ENCODE data around the gene INPP5A.
"Not testable (repeated sequence)": the region's sequence is repeated elsewhere in the genome, so short reads cannot be mapped to it uniquely, and the experiment has no call there.

Gene INPP5A
- total RNA-seq = 11.3 to 22.0 reads per million in 2 experiments

- no peak for DNase-seq (ENCODE audit: low read depth)
These were observed at the start of gene INPP5A for GRCh38 chr10:132537684-132538001. Gene INPP5A (plus strand): TSS chr10:132537787. CDS start chr10:132538097, 310 bp downstream.

- DNase-seq (ENCODE audit: low read depth) = no peak
These were observed 49.3 kb upstream of the INPP5A start for GRCh38 chr10:132488231-132488821.

- DNase-seq (ENCODE audit: low read depth) = no peak
These were observed 48.4 kb upstream of the INPP5A start for GRCh38 chr10:132489053-132489703.

GRCh38 chr10:132489704-132490534 is 47.7 kb upstream of the INPP5A start:
- DNase-seq (ENCODE audit: low read depth) = no peak

- not testable (repeated sequence) for DNase-seq (ENCODE audit: low read depth)
These were observed 46.1 kb upstream of the INPP5A start for GRCh38 chr10:132491534-132491933.

GRCh38 chr10:132492323-132493025 is 45.1 kb upstream of the INPP5A start:
- no peak for DNase-seq (ENCODE audit: low read depth)

GRCh38 chr10:132493246-132493755 is 44.3 kb upstream of the INPP5A start:
- DNase-seq (ENCODE audit: low read depth) = no peak

- DNase-seq (ENCODE audit: low read depth) = no peak
These were observed 43.8 kb upstream of the INPP5A start for GRCh38 chr10:132493756-132494290.

- no peak for DNase-seq (ENCODE audit: low read depth)
These were observed 42.5 kb upstream of the INPP5A start for GRCh38 chr10:132494866-132495630.

- no peak for DNase-seq (ENCODE audit: low read depth)
These were observed 41.1 kb upstream of the INPP5A start for GRCh38 chr10:132496360-132497062.

GRCh38 chr10:132497063-132497680 is 40.4 kb upstream of the INPP5A start:
- DNase-seq (ENCODE audit: low read depth) = no peak

- DNase-seq (ENCODE audit: low read depth) = no peak
These were observed 39.6 kb upstream of the INPP5A start for GRCh38 chr10:132497861-132498561.

GRCh38 chr10:132498562-132499366 is 38.8 kb upstream of the INPP5A start:
- no peak for DNase-seq (ENCODE audit: low read depth)

GRCh38 chr10:132499367-132499685 is 38.3 kb upstream of the INPP5A start:
- DNase-seq (ENCODE audit: low read depth) = no peak

GRCh38 chr10:132500781-132501415 is 36.7 kb upstream of the INPP5A start:
- no peak for DNase-seq (ENCODE audit: low read depth)

- no peak for DNase-seq (ENCODE audit: low read depth)
These were observed 34.9 kb upstream of the INPP5A start for GRCh38 chr10:132502544-132503300.
